Left renal pelvis (tissue), 4 donors: ENCODE data around the gene IFITM10. TPM values are rescaled to one million over a fixed set of nuclear protein-coding genes. Genes with fewer than 3 reads are reported as not detected.

Experiments
- DNase-seq, 4 donors: peaks; one replicate each; pipeline ENCODE4 v3.0.0-alpha.2; 2013; ENCODE audit warnings: low read depth in 4 of 4, low spot score in 3 of 4
- polyA plus RNA-seq, 4 donors: library from polyadenylated mRNA; unstranded; fragments of 120-200 nt; gene quantifications; one replicate each; pipeline ENCODE4 v1.2.1, GENCODE V29; 2013; ENCODE audit not compliant: insufficient read length in 4 of 4

Gene IFITM10
- polyA plus RNA-seq: under 1 TPM; 0.11 to 0.47 (median 0.22) TPM

DNA sequence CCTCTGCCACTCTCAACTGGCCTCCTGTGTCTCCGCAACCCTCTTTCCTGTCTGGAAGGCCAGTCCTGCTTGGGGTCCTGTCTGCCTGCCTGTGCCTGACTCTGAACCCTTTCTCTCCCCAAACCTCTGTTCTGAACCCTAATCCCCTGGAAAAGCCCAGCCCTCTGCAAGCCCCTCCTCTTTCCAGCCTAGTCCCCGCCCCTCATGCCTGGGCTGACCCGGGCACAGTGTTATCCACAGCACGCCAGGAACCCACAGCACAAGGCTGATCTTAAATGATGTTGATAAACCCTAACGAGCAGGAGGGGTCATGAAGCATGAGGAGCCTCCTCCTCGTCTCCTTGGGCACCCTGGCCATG lies at the start of gene IFITM10:
IFITM10 (minus strand) TSS at position 115 of the 359 bp plus-strand sequence. CDS start 153 bp downstream, outside the sequence.
- DNase-seq: no peak

DNA sequence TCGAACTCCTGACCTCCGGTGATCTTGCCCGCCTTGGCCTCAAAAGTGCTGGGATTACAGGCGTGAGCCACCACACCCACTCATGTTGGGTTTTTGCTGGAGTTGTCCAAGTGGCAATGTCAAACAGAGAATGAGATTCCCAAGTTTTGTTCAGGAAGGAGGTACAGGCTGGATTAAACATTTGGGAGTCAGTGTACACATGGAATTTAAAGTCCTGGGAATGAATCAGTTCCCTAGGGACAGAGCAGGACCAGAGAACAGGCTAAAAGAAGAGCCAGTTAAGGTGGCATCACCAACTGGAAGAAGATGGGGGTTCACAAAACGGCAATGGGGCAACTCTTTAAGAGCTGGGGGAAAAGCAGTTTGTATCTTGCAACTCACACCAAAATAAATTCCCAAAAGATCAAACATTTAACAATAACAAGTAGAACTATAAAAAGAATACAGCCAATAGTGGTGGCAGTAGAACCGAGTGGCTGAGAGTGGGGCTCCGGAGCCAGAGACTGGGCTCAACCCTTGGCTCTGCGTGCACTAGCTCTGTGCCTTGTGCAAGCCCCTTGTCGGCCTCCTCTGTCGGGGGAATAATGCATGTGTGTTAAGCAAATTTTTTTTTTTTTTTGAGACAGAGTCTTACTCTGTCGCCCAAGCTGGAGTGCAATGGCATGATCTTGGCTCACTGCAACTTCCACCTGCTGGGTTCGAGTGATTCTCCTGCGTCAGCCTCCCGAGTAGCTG lies 47.2 kb upstream of the IFITM10 start:
- DNase-seq: no peak

DNA sequence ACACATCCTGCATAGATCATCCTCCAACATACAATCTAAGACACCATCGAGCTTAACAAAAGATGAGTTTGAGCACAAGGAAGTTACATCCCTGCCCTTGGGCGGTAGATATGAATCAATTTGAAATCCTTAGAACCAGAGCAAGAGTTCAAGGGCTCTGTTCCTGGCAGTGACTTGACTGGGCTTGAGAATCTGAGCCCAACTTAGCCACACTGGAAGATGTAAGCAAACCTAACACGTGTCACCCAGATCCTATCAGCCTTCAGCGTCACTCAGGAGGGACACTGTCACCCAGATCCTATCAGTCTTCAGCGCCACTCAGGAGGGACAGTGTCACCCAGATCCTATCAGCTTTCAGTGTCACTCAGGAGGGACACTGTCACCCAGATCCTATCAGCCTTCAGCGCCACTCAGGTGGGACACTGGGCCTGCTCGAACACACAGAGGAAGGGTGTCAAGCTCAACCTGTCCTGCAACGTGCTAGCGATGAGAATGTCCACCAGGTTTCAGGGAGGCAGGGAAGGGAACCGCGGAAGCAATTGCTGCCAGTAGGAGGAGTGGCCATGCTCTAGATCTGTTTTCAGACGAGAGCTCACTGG lies 46.1 kb upstream of the IFITM10 start:
- DNase-seq: no peak

DNA sequence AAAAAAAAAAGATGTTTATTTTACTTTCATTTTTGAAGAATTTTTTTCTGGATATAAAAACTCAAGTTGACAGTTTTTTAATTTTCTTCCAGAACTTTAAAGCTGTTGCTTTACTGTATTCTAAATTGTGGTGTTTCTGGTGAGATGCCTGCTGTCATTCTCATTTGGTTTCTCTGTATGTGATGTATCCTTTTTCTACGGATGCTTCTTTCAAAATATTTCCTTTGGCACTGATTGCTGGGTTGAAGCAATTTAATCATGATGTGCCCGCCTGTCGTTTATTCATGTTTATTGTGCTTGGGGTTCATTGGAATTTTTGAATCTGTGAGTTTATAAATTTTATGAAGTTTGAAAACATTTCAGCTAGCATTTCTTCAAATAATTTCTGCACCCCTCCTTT lies 42.7 kb upstream of the IFITM10 start:
- no peak for DNase-seq

DNA sequence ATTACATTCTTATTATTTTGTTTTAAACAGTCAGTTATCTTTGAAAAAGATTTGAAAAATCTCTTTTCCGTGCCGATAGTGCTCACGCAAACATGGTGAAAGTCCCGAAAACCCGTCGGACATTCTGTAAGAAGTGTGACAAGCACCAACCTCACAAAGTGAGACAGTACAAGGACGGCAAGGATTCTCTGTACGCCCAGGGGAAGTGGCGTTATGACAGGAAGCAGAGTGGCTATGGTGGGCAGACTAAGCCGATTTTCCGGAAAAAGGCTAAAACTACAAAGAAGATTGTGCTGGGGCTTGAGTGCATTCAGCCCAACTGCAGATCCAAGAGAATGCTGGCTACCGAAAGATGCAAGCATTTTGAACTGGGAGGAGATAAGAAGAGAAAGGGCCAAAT lies 42.1 kb upstream of the IFITM10 start:
- DNase-seq: no peak

DNA sequence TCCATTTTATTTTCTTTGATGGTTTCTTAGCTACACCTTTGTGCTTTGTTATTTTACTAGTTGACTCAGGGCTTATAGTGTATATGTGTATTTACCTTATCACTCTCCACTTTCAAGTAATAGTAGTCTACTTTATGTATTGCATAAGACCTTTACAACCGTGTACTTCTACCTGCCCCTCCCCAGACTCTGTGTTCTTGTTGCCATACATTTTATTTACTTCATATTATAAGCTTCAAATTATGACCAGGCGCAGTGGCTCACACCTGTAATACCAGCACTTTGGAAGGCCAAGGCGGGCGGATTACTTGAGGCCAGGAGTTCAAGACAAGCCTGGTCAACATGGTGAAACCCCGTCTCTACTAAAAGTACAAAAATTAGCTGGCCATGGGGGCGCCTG lies 41.5 kb upstream of the IFITM10 start:
- no peak for DNase-seq

DNA sequence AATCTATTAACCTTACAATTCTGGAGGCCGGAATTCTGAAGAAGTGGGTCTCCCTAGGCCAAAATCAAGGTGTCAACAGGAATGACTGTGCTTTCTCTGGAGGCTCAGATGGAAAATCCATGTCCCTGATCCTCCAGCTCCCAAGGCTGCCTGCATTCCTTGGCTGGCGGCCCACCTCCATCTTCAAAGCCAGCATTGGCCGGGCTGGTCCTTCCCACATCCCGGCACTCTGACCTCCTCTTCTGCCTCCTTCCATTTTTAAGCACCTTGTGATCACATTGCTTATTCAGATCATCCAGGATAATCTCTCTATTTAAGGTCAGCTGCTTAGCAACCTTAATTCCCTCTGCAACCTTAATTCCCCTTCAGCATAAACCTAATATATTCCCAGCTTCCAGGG lies 36.1 kb upstream of the IFITM10 start:
- no peak for DNase-seq

DNA sequence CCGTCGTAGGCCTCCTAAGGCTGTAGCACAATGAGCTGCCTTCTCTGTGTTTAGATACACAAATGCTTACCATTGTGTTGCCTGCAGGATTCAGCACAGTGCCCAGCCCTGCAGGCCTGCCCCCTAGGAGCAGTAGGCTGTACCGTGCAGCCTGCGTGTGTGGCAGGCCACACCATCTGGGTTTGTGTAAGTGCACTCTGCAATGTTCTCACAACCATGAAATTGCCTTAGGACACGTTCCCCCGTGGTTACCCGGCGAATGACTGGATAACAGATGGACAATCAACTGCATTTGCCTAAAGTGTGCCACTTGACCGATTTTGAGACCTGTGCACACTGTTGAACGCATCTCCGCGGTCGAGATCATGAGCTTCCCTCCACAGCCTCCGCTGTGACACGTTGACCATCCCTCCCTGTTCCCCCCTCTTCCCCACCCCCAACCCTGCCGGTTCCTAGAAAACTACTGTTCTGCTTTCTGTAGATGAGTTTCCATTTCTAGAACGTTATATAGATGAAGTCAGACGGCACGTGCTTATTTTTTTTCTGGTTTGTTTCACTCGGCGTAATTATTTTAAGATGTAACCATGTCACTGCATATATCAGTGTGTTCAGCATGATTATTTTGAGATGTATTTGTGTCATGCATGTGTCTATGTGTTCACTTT lies 35.5 kb upstream of the IFITM10 start:
- DNase-seq: no peak

DNA sequence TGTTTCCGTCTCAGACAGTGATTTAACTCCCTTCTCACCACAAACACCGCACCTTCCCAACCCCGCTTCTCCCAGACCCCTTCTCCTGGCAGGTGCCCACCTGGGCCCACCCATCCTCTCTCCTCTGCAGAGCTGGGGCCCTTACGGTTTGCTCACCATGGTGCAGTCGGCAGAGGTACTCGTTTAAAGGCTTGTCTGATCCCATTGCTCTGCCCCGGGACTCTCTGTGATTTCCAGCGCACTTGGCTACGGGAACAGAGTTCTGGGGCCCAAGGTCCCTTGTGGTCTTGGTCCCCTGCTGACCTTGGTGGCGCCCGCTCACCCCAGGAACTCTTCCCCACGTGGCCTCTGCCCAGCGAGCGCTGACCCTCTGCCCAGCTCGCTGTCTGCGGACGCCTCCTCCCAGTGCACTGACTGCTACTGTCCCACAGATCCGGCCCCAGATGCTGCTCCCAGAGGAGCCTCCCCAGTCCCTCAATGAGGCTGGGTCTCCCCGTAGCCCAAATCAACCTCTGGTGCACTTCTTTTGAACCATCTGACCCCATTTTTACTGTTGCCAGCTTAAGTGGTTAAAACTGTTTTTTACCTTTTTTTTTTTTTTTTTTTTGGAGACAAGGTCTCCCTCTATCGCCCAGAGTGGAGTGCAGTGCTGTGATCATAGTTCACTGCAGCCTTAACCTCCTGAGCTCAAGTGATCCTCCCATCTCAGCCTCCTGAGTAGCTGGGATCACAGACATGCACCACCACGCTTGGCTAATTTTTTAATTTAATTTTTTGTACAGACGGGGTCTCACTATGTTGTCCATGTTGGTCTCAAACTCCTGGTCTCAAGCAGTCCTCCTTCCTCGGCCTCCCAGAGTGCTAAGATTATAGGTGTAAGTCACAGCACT lies 34.6 kb upstream of the IFITM10 start:
- DNase-seq: no peak

DNA sequence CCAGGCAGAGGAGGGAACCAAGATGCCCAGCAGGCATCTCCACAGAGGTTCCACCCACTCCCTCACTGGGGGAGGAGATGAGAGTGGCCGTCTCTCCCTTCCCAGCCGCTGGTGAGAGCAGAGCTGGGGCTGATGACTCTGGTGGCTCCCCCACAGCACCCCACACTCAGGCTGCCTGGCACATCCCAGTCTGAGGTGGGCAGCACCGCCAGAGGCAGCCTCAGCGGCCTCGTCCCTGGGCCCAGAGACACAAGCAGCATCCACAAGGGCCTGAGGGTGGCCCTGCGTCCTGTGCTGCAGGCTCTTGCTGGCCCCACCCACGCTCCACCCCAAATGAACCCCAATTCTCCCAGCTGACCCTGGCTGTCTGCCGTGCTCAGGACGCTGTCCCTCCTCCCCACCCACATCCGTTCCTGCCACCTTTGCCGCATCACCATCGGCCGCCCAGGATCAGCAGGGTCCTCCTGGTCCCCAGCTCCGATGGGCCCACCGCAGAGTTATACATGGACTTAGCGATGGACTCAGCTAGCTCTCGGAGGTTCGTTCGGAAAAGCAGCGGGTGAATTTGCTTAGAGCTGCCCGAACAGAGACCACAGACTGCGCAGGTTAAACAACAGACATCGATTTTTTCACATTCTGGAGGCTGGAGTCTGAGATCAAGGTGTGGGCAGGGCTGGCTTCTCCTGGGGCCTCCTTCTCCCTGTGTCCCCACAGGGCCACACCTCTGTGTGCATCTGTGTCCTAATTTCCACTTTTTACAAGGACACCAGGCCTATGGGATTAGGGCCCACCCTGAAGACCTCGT lies 33.5 kb upstream of the IFITM10 start:
- no peak for DNase-seq

DNA sequence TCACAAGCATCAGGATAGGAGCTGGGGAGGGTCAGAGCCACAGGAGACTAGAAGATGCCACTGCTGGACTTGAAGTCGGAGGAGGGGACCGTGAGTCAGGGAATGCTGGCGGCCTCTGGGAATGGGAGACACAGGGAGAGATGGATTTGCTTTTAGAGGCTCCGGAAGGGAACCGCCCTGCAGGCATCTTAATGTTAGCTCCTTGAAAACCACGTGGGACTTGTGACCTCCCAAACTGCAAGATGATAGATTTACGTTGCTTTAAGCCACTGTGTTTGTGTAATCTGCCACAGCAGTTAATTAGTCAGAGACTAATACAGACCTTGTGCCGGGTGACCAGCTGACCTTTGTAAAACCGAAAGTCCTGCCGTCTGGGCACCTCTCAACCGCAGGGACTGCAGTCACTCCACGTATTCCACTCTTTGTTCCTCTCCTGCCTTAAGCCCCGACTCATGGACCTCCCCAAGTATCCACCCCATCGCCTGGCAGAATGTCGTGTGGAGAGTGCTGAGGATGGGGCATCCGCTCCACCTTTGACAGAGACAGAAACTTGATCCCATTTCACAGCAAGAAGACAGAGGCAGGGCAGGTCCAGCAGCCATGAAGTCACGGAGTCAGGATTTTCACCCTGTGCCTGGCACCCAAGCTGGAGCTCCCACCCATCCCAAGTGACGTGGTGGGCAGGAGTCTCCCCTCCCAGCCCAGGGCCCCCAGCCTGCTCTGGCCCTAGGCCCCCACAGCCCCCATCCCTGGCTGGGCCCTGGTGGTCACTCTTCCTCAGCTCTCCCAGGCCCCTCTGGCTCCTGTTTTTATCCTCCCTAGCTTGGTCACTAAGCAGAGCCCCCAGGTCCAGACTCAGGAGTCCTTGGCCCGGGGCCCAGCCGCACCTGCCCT lies 32.7 kb upstream of the IFITM10 start:
- DNase-seq: no peak

DNA sequence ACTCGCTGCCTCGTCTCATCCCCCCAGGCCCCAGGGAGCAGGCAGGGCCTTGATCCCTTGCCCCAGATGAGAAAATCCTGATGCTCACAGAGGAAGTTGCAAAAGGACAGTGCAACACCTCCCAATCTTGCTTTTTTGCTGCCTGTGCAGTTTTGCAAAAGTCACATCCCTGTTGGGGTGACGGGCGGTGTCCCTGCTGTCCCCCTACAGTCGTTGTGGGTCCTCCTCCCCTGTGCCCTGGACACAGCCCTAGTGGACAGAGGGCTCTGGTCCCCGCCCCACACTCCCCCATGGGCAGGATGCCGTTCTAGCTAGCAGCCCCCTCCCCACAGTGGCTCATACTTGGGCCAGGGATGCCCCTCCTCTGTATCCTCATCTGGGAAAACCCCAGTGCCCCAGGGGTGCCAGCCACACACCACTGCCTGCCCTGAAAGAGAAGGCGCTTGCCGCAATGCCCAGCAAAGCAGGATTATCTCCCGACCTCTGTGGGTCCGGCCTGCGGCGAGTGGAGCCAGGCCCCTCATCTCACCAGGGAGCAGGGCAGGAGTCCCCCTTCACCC lies 31.7 kb upstream of the IFITM10 start:
- DNase-seq: no peak

DNA sequence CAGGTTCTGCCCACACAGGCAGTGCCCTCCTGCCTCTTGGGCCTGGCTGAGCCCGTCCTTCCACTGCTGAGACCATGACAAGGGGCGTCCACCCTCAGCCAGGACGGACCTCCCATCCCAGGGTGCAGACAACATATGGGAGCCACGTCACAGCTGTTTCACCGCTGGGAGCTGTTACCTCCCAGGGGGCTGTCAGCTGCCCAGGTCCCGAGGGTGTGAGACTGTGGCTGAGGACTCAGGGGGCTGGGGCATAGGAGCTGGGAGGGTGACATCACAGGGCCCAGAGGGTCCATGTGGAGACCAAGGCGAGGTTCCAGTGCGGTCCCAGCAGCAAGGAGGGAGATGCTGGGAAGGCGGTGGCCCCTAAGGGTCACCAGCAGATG lies 31.2 kb upstream of the IFITM10 start:
- no peak for DNase-seq

DNA sequence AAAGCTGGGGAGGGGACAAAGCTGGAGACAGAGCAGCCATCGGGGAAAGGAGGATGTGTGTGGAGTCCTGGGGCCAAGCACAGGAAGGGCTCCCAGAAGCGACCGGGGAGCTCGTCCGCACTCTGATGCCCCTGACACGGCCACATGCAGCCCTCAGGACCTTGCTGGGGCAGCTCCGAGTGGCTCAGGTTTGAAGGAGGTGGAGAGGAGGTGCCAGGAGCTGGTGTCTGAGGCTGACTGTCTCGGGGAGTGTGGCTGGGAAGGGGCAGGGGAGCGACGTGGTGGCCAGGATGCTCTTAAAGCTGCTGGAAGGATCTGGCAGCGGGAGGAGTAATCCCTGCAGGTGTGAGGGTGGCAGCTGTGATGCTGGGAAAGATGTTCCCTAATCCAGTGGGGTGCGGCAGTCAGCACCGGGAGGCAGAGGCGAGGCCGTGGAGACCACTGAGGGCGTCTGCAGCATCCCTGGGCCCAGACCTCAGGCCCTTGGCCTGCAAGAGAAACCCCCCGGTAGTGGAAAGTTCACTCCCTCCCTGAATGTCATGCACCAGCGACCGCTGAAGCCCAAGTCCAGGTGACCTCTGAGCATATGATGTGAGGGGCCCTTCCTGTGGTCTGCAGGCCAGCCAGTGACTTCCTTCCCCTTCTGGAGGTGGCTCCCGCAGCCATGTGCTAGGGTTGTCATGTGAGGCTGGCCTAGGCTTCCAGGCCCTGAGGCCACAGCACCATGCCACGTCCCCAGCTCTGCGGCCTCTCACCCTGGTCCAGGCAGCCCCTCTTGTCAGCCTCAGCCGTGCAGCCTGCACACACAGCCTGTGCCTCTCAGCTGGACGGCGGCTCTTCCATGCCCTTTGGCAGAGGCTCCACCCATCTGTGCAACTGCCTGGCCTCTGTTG lies 30.6 kb upstream of the IFITM10 start:
- no peak for DNase-seq

DNA sequence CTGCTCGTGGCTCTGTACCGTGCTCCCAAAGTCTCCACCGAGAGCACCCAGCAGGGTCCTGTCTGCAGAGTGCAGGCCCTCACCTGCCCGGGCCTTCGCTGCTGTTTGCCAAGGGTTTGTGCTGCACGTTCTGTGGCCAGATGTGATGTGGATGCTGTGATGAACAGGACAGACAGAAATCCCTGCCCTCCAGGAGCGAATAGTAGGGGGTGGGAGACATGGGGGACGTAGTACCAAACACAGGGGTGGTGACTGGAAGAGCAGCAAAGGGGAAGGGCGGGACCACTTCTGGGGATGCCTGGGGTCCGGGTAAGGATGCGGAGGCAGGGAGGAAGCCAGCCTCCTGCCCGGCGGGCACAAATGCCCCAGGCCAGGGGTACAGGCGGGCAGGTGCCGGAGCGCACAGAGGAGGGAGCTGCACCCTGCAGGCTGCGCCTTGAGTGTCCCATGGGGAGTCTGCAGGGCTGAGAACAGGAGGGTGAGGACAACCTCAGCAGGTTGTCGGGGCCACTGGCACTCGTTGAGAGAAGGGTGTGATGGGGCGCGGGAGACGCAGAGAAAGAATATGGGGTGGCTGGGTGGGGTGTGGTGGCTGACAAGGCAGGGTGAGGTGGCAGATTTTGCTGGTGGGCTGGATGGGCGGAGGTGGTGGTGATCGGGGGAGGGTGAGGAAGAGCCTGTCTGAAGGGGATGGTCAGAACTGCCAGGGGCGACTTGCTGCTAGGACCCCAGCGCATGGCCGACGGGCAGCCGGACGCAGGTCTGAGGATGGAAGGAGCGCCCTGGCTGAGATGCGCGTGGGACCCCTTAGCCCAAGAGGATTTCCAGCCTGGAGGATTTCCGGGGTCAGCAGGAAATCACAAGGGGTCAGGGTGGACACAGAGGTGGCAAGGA lies 29.7 kb upstream of the IFITM10 start:
- DNase-seq: no peak

DNA sequence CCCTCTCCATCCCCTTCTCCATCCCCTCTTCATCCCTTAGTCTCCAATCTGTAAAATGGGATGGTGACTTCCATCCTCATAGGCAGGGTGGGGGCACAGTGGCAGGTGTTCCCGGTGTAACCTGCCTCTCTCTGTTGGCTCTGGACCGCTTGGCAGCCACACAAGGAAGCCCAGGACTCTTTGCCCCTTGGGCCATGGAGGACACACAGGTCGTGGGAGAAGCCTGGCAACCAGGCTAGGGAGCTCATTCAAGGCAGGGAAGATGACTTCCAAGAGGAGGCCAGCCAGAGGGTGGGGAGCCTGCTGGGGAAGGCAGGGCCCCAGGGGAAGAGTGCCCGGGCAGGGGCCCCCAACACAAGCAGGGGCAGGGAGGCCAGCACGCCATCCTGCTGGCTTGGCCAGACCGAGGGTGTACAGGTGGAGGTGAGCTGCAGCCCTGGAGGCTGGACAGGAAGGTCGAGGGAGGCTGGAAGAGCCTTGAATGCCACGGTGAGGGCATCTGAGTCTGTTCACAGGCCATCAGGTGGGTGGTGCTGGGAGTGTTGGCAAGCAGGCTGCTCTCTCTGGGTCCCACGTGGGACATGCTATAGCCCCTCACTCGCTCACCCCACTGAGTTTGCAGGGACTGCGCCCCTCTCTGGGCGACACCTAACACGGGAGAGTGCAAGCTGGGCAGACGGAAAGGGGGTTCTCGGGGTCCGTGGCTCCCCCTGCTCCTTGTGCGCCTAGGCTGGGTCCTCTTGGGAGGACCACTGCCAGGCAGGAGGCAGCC lies 28.8 kb upstream of the IFITM10 start:
- DNase-seq: no peak
